GM21423 (cell line): ENCODE measurements around the gene RPS19.
"Not testable (repeated sequence)": the region's sequence is repeated elsewhere in the genome, so short reads cannot be mapped to it uniquely, and the experiment has no call there.

Source experiments
- ATAC-seq: cut with Tn5 transposase; IDR thresholded peaks from one replicate; pipeline ENCODE4 v1.9.1; 2021; ENCODE audit warnings: mild to moderate bottlenecking, moderate library complexity; ENCODE audit not compliant: unreplicated experiment

The RPS19 gene

DNA sequence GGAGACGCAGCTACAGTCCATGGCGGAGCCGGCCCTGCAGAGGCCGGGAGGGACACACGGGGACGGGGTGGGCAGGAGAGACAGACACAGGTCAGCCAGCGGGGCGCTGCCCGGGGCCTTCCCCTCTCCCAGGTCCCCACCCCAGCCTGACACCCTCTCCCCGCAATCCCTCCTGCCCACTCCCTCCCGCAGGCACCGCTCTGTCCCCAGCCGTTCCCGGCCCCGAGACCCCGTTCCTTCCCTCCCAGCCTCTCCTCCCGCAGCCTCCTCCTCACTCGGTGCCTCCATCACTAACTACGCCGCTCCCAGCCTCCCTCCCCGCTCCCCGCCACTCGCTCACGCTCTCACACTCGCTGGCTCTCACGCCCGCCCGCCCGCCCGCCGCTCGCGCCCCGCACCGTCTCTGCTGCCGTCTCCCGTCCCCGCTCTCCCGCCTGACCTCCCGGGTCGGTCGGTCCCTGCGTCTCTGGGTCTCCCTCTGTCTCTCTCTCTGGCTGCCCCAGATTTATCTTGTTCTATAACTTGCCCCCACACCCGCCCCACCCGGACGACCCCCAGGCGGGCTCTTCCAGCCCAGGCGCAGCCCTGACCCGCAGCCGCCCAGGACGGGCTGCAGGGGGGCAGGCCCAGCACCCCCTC lies 53.0 kb downstream of the RPS19 start:
- no peak for ATAC-seq

- no peak for ATAC-seq
Measured at GRCh38 chr19:41913538-41914423, 53.7 kb downstream of the RPS19 start.

DNA sequence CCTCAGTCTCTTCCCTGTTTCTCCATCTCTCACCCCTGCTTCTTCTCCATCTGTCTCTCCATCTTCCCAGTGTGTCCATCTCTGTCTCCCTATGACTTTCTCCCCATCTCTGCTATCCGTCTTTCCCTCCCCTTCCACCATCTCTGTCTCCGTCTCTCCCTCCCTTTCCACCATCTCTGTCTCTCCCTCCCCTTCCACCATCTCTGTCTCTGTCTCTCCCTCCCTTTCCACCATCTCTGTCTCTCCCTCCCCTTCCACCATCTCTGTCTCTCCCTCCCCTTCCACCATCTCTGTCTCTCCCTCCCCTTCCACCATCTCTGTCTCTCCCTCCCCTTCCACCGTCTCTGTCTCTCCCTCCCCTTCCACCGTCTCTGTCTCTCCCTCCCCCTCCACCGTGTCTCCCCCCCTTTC lies 54.4 kb downstream of the RPS19 start:
- ATAC-seq: not testable (repeated sequence)

GRCh38 chr19:41915021-41915775 lies 55.1 kb downstream of the RPS19 start:
- no peak for ATAC-seq

GRCh38 chr19:41915776-41916414 lies 55.8 kb downstream of the RPS19 start:
- ATAC-seq: no peak

DNA sequence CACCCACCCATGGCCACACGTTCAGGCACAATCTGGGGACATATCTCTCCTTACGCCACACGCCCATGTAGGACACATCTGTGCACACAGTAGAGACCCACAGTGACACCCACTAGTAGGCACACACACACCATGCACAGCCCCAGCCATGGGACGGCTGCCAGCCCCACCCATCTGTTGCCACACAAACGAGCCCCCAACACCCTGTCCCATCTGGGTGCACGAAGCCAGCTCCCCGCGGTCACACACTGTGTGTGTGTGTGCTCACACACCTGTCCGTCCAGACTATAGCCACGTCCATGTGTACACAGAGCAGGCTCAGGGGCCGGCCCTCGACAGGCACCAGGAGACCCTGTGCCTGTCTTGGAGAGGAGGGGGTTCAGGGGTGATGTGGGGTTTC lies 57.6 kb downstream of the RPS19 start:
- ATAC-seq: no peak

DNA sequence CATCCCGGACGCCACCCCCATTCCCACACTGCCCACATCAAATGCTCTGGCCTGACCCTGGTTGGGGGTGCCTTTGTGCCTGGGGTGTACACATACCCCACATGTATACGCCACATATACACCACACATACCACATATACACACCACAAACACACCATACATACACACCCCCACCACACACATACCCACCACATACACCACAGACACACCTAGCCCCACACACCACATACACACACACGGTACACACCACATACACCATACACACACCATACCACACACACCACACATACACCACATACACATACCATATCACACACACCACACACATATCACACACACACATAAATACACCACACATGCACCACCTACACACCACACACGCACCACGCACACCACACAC lies 58.0 kb downstream of the RPS19 start:
- no peak for ATAC-seq

GRCh38 chr19:41918653-41919244 lies 58.7 kb downstream of the RPS19 start:
- no peak for ATAC-seq

DNA sequence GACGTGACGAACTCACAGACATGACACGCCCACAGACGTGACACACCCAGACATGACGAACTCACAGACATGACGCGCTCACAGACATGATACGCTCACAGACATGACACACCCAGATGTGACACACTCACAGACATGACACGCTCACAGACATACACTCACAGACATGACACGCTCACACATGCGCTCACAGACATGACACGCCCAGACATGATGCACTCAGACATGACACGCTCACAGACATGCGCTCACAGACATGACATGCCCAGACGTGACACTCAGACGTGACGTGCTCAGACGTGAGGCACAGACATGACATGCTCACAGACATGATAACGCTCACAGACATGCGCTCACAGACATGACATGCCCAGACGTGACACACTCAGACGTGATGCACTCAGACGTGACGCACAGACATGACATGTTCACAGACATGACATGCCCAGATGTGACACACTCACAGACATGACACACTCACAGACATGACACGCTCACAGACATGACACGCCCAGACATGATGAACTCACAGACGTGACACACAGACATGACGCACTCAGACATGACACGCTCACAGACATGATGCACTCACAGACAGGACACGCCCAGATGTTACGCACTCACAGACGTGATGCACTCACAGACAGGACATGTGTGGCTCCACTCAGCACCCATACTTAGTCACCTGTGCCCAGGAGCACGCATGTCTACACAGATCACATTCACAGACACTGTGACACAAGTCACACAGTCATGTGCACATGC lies 60.1 kb downstream of the RPS19 start:
- no peak for ATAC-seq

- no peak for ATAC-seq
Measured at GRCh38 chr19:41920882-41921576, 61.0 kb downstream of the RPS19 start.

DNA sequence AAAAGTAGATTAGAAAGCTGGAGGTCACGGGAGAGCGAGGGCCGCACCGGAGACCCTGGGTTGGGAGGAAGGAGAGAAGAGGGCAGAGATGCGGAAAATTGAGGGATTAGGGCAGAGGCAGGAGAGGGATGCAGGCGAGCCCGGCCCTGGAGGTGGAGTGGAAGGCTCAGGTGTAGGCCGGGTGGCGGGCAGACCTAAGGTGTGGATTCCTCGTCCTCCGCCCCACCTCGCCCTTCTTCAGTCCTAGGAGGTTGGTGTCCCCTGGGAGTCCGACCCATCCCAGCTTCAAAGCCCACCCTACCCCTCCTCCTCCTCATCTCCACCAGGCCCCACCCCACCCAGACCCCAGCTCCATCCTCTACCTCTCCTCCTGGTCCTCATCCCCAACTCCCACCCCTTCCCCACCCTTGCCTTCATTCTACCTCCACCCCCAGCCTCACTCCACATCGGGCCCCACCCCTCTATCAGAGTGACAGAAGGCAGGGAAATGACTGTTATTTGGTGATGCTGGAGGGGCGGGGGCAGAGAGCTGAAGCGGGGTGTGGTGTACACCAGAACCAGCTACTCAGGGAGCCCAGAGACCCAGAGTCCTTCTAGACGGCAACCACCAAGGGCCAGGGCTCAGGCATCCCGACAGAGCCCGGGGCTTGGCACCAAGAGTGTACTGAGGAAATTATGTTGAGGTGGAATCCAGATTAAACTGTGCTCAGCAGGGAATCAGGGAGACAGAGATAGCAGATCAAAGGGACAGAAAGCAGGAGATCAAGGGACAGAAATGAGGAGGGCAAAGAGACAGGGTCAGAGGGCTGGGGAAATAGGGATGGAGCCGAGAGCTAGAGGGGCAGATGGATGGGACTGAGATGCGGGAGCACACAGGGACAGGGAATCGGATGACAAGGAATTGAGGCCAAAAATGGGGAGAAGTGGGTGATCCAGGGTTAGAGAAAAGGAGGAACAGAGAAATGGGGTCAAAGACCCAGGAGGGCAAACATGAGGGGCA lies 61.8 kb downstream of the RPS19 start:
- ATAC-seq: no peak
